HepG2 (cell line): ENCODE measurements around the gene PELI2. TPM values are rescaled to one million over a fixed set of nuclear protein-coding genes. Genes with fewer than 3 reads are reported as not detected.

ENCODE experiments used
- ATAC-seq: fragments of 200-7000 bp; cut with Tn5 transposase; 3 replicates; pipeline ENCODE4 v1.9.1; 2020; ENCODE audit warnings: mild to moderate bottlenecking, moderate library complexity
- BruUV-seq: library from RNA; stranded (reverse); fragments of 400-500 nt; replicated peaks from 2 replicates; lab custom pipeline; 2021; lab: Mats Ljungman, UMichigan
- CTCF ChIA-PET: fragments of 300-600 bp; formaldehyde crosslinking; extraction: SDS; loops from one replicate; lab custom pipeline; 2021; ENCODE audit warnings: low total read pairs, inconsistent platforms, low intra/inter-chr PET ratio; lab: Yijun Ruan, JAX
- POLR2A ChIA-PET: fragments of 350-600 bp; sonication (Branson Sonifier 250); formaldehyde crosslinking; loops from one replicate; lab custom pipeline; 2020; ENCODE audit warnings: antibody characterized with exemption, inconsistent platforms; lab: Yijun Ruan, JAX
- DNase-seq: peaks from one replicate; pipeline ENCODE4 v3.0.0-alpha.2; 2015; ENCODE audit warnings: low spot score
- FAIRE-seq: peaks from 3 replicates; lab custom pipeline; 2011; peaks lifted over from hg19 to GRCh38; lab: Jason Lieb, UNC
- H2AFZ ChIP-seq: one replicate; pipeline ENCODE4 v1.6.1; 2011; ENCODE audit warnings: low read length, inconsistent platforms
- H3K27ac ChIP-seq: fragments of 300-600 bp; 3 replicates; pipeline ENCODE4 v1.8.0; 2011; ENCODE audit warnings: mixed run types, mild to moderate bottlenecking, mixed read lengths, low read length, inconsistent platforms; ENCODE audit not compliant: insufficient read depth; ENCODE audit errors: extremely low read length
- H3K27me3 ChIP-seq, 2 experiments: fragments of 200-600 bp in 1 of 2; 2 replicates in 1 of 2; 3 replicates in 1 of 2; pipeline versions ENCODE4 v1.6.0 to v1.8.0; 2011; ENCODE audit warnings: low read length in 2 of 2, mild to moderate bottlenecking in 2 of 2, moderate library complexity in 2 of 2, inconsistent platforms in 1 of 2; ENCODE audit not compliant: insufficient read depth in 2 of 2, control insufficient read depth in 1 of 2
- H3K36me3 ChIP-seq, 2 experiments: fragments of 200-600 bp in 1 of 2; replicated peaks in 1 of 2; 2 replicates in 1 of 2; 3 replicates in 1 of 2; pipeline versions ENCODE4 v1.5.1 to v1.8.0; 2011; ENCODE audit warnings: low read length in 2 of 2, inconsistent platforms in 1 of 2; ENCODE audit not compliant: insufficient read depth in 2 of 2, control insufficient read depth in 1 of 2
- H3K4me1 ChIP-seq: 2 replicates; pipeline ENCODE4 v1.5.1; 2012; ENCODE audit warnings: low read length, inconsistent platforms; ENCODE audit not compliant: insufficient read depth
- H3K4me2 ChIP-seq: 2 replicates; pipeline ENCODE4 v1.6.0; 2011; ENCODE audit warnings: low read depth, low read length, inconsistent platforms
- H3K4me3 ChIP-seq, 3 experiments: fragments of 200-600 bp in 1 of 3; sonication (generic), shearing (Covaris generic) in 1 of 3; replicated peaks in 1 of 3; 2 replicates each; pipeline ENCODE4 v1.5.1; 2011 to 2016; ENCODE audit warnings: low read length in 3 of 3, inconsistent platforms in 2 of 3, low read depth in 2 of 3, mild to moderate bottlenecking in 2 of 3, control low read depth in 1 of 3, mixed read lengths in 1 of 3; ENCODE audit not compliant: insufficient read depth in 1 of 3
- H3K79me2 ChIP-seq: one replicate; pipeline ENCODE4 v1.6.1; 2011; ENCODE audit warnings: low read length, inconsistent platforms; ENCODE audit not compliant: insufficient read depth
- H3K9ac ChIP-seq: 2 replicates; pipeline ENCODE4 v1.6.0; 2011; ENCODE audit warnings: mild to moderate bottlenecking, low read depth, low read length, inconsistent platforms; ENCODE audit not compliant: insufficient read depth
- H3K9me3 ChIP-seq: 2 replicates; pipeline ENCODE4 v1.5.1; 2012; ENCODE audit warnings: mild to moderate bottlenecking, low read length
- H4K20me1 ChIP-seq: 2 replicates; pipeline ENCODE4 v1.6.0; 2011; ENCODE audit warnings: inconsistent platforms, mild to moderate bottlenecking, low read length, moderate library complexity; ENCODE audit not compliant: insufficient read depth
- ATF7-NPFF ChIP-seq: sonication (generic); formaldehyde crosslinking; IDR thresholded peaks from 2 replicates; pipeline ENCODE4 v1.8.1; 2023; ENCODE audit warnings: mild to moderate bottlenecking, low read depth, missing genetic modification reagents, moderate library complexity
- CERS6 ChIP-seq: sonication (generic); formaldehyde crosslinking; IDR thresholded peaks from 2 replicates; pipeline ENCODE4 v1.5.0; 2020; ENCODE audit warnings: missing genetic modification reagents
- CSRNP1 ChIP-seq: sonication (generic); formaldehyde crosslinking; IDR thresholded peaks from 2 replicates; pipeline ENCODE4 v1.8.1; 2023; ENCODE audit warnings: mild to moderate bottlenecking, missing genetic modification reagents
- GATA4 ChIP-seq: sonication (generic); IDR thresholded peaks from 2 replicates; pipeline ENCODE4 v1.6.1; 2016; ENCODE audit warnings: antibody characterized with exemption, low read depth, borderline replicate concordance
- GFI1 ChIP-seq: sonication (generic); formaldehyde crosslinking; IDR thresholded peaks from 2 replicates; pipeline ENCODE4 v1.5.0; 2020; ENCODE audit warnings: missing genetic modification reagents, mild to moderate bottlenecking, borderline replicate concordance
- GLI4 ChIP-seq: sonication (generic); formaldehyde crosslinking; IDR thresholded peaks from 2 replicates; pipeline ENCODE4 v1.5.1; 2020; ENCODE audit warnings: missing genetic modification reagents, mild to moderate bottlenecking, moderate library complexity, borderline replicate concordance
- HINFP ChIP-seq: sonication (generic); formaldehyde crosslinking; IDR thresholded peaks from 2 replicates; pipeline ENCODE4 v1.4.0; 2020; ENCODE audit warnings: low read depth, mild to moderate bottlenecking, missing genetic modification reagents
- IKZF1 ChIP-seq: fragments of 450-650 bp; IDR thresholded peaks from 2 replicates; pipeline ENCODE4 v1.7.1; 2016
- KLF12 ChIP-seq: sonication (generic); formaldehyde crosslinking; IDR thresholded peaks from 2 replicates; pipeline ENCODE4 v1.4.0; 2020; ENCODE audit warnings: missing genetic modification reagents, borderline replicate concordance
- SOX5 ChIP-seq: IDR thresholded peaks from 2 replicates; pipeline ENCODE4 v1.6.1; 2016; ENCODE audit warnings: borderline replicate concordance
- ZNF10 ChIP-seq: sonication (generic); formaldehyde crosslinking; IDR thresholded peaks from 2 replicates; pipeline ENCODE4 v1.4.0; 2020; ENCODE audit warnings: mild to moderate bottlenecking, low read depth, missing genetic modification reagents, borderline replicate concordance
- ZNF12 ChIP-seq: sonication (generic); formaldehyde crosslinking; IDR thresholded peaks from 2 replicates; pipeline ENCODE4 v1.5.0; 2020; ENCODE audit warnings: missing genetic modification reagents
- ZNF292 ChIP-seq: sonication (generic); formaldehyde crosslinking; IDR thresholded peaks from 2 replicates; pipeline ENCODE4 v1.8.1; 2022; ENCODE audit warnings: mild to moderate bottlenecking, low read depth, missing genetic modification reagents, borderline replicate concordance
- ZNF484 ChIP-seq: sonication (generic); formaldehyde crosslinking; IDR thresholded peaks from 2 replicates; pipeline ENCODE4 v1.5.1; 2020; ENCODE audit warnings: mild to moderate bottlenecking, low read depth, missing genetic modification reagents, borderline replicate concordance
- ZNF709 ChIP-seq: sonication (generic); formaldehyde crosslinking; IDR thresholded peaks from 2 replicates; pipeline ENCODE4 v1.5.0; 2020; ENCODE audit warnings: mild to moderate bottlenecking, missing genetic modification reagents
- WGBS: methylation state at CpG from one replicate; pipeline ENCODE4 v1.1.6; 2017; ENCODE audit warnings: low lambda C conversion rate; 5-methylcytosine and 5-hydroxymethylcytosine counted together
- in situ Hi-C: cut with HindIII; loops from 2 replicates; pipeline ENCODE4 v1.10.0; 2017; ENCODE audit warnings: low pct_unique_long_range_greater_than_20kb; ENCODE audit not compliant: extremely low pct_ligation_motif_present
- intact Hi-C: fragments of 100-400 bp; cut with micrococcal nuclease; formaldehyde crosslinking; loops from one replicate; pipeline ENCODE4 v1.10.0; 2022; ENCODE audit not compliant: unreplicated experiment
- polyA plus RNA-seq, 8 experiments: library from polyadenylated mRNA; depleted of rRNA in 3 of 8; stranded (reverse) in 7 of 8; unstranded in 1 of 8; fragments of >200 nt; fragmentation: Illumina TruSeq in 4 of 8; extraction: Trizol in 4 of 8; gene quantifications; 2 replicates each; pipeline versions ENCODE4 v1.2.1 to v1.2.3, GENCODE V29; 2011 to 2016; ENCODE audit warnings: low read depth in 4 of 8, missing spikeins in 1 of 8, mixed read lengths in 1 of 8; ENCODE audit not compliant: insufficient read depth in 1 of 8
- total RNA-seq, 5 experiments: library from RNA; depleted of rRNA; stranded (reverse); fragments of >200 nt; fragmentation: Illumina TruSeq; extraction: Trizol; gene quantifications; 2 replicates each; pipeline ENCODE4 v1.2.3, GENCODE V29; 2016; ENCODE audit warnings: low read depth in 1 of 5

Gene PELI2
- total and polyA plus RNA-seq, 2 of the 13 experiments (the other 11 are each of a cell fraction or from before 2014, with no cell fraction given) = 0.07 TPM; not detected in 1

GRCh38 chr14:56206596-56206995, 88.4 kb downstream of the PELI2 start:
- Histone ChIP-seq H3K9ac (no peak overlapping the region), H3K4me3 (no peak overlapping the region), H3K4me2 (no peak overlapping the region), H4K20me1 (no peaks in the 10 kb centered on the region), H3K79me2 (no peaks in the 10 kb centered on the region), H2AFZ (no peak overlapping the region), H3K27ac (no peak overlapping the region), H3K27me3 (no peaks in the 10 kb centered on the region; a peak in 1 of 5 replicates), H3K36me3 (no peaks in the 10 kb centered on the region), H3K9me3 (no peaks in the 10 kb centered on the region)
- intact Hi-C loops = no loop called here
- ChIA-PET POLR2A (no interaction called here), CTCF (no interaction called here)
- in situ Hi-C loops = no loop called here
- ATAC-seq (no peak), FAIRE-seq (no peak), DNase-seq (no peak)
- BruUV-seq = no TSS peak
- WGBS = 1% methylated on average over 2 of the region's 2 CpGs
- TF ChIP-seq HINFP (CRISPR knock-in tag) (no peak), ZNF709 (no peak), SOX5 (CRISPR knock-in tag) (no peak), ZNF10 (CRISPR knock-in tag) (no peak), GLI4 (CRISPR knock-in tag) (no peak)
- TF ChIP-seq, all 625 proteins: peak for 0
- H3K4me1 ChIP-seq = no peaks in the 10 kb centered on the region

GRCh38 chr14:56207626-56208292, 89.5 kb downstream of the PELI2 start:
- Histone ChIP-seq H3K9ac (no peak overlapping the region), H3K4me1 (no peaks in the 10 kb centered on the region), H2AFZ (no peak overlapping the region), H3K36me3 (no peaks in the 10 kb centered on the region), H3K4me3 (no peak overlapping the region), H3K27ac (no peak overlapping the region), H3K9me3 (no peaks in the 10 kb centered on the region), H3K4me2 (no peak overlapping the region), H3K27me3 (no peaks in the 10 kb centered on the region; a peak in 2 of 5 replicates), H4K20me1 (no peaks in the 10 kb centered on the region), H3K79me2 (no peaks in the 10 kb centered on the region)
- ChIA-PET POLR2A (no interaction called here), CTCF (no interaction called here)
- no TSS peak for BruUV-seq
- ATAC-seq (no peak), FAIRE-seq (no peak), DNase-seq (no peak)
- in situ Hi-C loops = no loop called here
- WGBS = 0% methylated on average over 3 of the region's 3 CpGs
- intact Hi-C loops = no loop called here
- no peak for TF ChIP-seq CERS6 (CRISPR knock-in tag)
- TF ChIP-seq KLF12 (CRISPR knock-in tag) = no peak
- no peak for TF ChIP-seq ZNF484
- no peak for TF ChIP-seq IKZF1
- TF ChIP-seq ATF7-NPFF (CRISPR knock-in tag) = no peak
- no peak for TF ChIP-seq CSRNP1 (CRISPR knock-in tag)
- no peak for TF ChIP-seq ZNF292 (CRISPR knock-in tag)
- no peak for TF ChIP-seq ZNF12
- TF ChIP-seq GATA4 = no peak
- no peak for TF ChIP-seq GFI1 (CRISPR knock-in tag)
